H1 (cell line): Measurements from ENCODE around the gene KRTAP29-1. TPM values are rescaled to one million over a fixed set of nuclear protein-coding genes. Genes with fewer than 3 reads are reported as not detected.

Experiments
- CTCF ChIA-PET: fragments of 300-600 bp; sonication (Branson Sonifier 250); formaldehyde crosslinking; loops from one replicate; lab custom pipeline; 2021; ENCODE audit not compliant: partially characterized antibody; lab: Charles Lee
- POLR2A ChIA-PET: fragments of 300-600 bp; sonication (Branson Sonifier 250); formaldehyde crosslinking; loops from one replicate; lab custom pipeline; 2021; ENCODE audit warnings: inconsistent platforms; ENCODE audit not compliant: partially characterized antibody; lab: Charles Lee
- DNase-seq, 2 experiments: peaks; one replicate each; pipeline versions ENCODE4 v3.0.0 to v3.0.0-alpha.2; 2010 to 2022; ENCODE audit warnings: low spot score in 2 of 2, low read depth in 1 of 2, mixed read lengths in 1 of 2
- FAIRE-seq: peaks from 2 replicates; lab custom pipeline; 2011; peaks lifted over from hg19 to GRCh38; lab: Jason Lieb, UNC
- H2AFZ ChIP-seq: 2 replicates; pipeline ENCODE4 v1.8.1; 2012; ENCODE audit warnings: low read length, inconsistent platforms
- H2AK5ac ChIP-seq: 2 replicates; pipeline ENCODE4 v1.6.1; 2013; ENCODE audit warnings: low read depth, low read length
- H2BK120ac ChIP-seq: replicated peaks from 2 replicates; pipeline ENCODE3; 2013; ENCODE audit warnings: low read depth, low read length, inconsistent platforms
- H2BK12ac ChIP-seq: 2 replicates; pipeline ENCODE4 v1.6.1; 2013; ENCODE audit warnings: low read depth, low read length
- H2BK15ac ChIP-seq: 2 replicates; pipeline ENCODE4 v1.6.1; 2013; ENCODE audit warnings: low read length
- H2BK20ac ChIP-seq: 2 replicates; pipeline ENCODE4 v1.6.1; 2013; ENCODE audit warnings: low read length
- H2BK5ac ChIP-seq: 2 replicates; pipeline ENCODE4 v1.6.1; 2013; ENCODE audit warnings: low read depth, low read length
- H3K14ac ChIP-seq: 2 replicates; pipeline ENCODE4 v1.6.1; 2013; ENCODE audit warnings: inconsistent platforms; ENCODE audit not compliant: insufficient read length
- H3K18ac ChIP-seq: 2 replicates; pipeline ENCODE4 v1.6.1; 2013; ENCODE audit warnings: low read length; ENCODE audit errors: extremely low read depth
- H3K23ac ChIP-seq: 2 replicates; pipeline ENCODE4 v1.6.1; 2013; ENCODE audit warnings: inconsistent platforms; ENCODE audit not compliant: insufficient read length
- H3K23me2 ChIP-seq: 2 replicates; pipeline ENCODE4 v1.6.1; 2013; ENCODE audit warnings: low read depth, low read length
- H3K27ac ChIP-seq: 2 replicates; pipeline ENCODE4 v1.6.1; 2011; ENCODE audit warnings: low read depth, low read length, inconsistent platforms
- H3K27me3 ChIP-seq, 4 experiments: replicated peaks in 1 of 4; 1 replicate in 1 of 4; 2 replicates in 3 of 4; pipeline versions ENCODE4 v1.6.1 to v1.8.1; 2011 to 2013; ENCODE audit warnings: low read length in 3 of 4, mild to moderate bottlenecking in 3 of 4, inconsistent platforms in 2 of 4, mixed read lengths in 2 of 4, moderate library complexity in 1 of 4; ENCODE audit not compliant: control insufficient read depth in 3 of 4, insufficient read depth in 3 of 4; ENCODE audit errors: extremely low read depth in 1 of 4
- H3K36me3 ChIP-seq, 4 experiments: 2 replicates each; pipeline versions ENCODE4 v1.6.1 to v1.8.1; 2011 to 2013; ENCODE audit warnings: mild to moderate bottlenecking in 4 of 4, low read length in 3 of 4, moderate library complexity in 2 of 4, control low read depth in 1 of 4, inconsistent platforms in 1 of 4; ENCODE audit not compliant: insufficient read depth in 4 of 4, control insufficient read depth in 2 of 4
- H3K4ac ChIP-seq: replicated peaks from 2 replicates; pipeline ENCODE3; 2013; ENCODE audit warnings: low read length, low read depth, mixed read lengths, inconsistent platforms; ENCODE audit not compliant: insufficient read length
- H3K4me1 ChIP-seq, 4 experiments: replicated peaks in 1 of 4; 1 replicate in 1 of 4; 2 replicates in 3 of 4; pipeline versions ENCODE4 v1.6.1 to v1.8.1; 2011 to 2013; ENCODE audit warnings: low read length in 3 of 4, inconsistent platforms in 2 of 4, mixed read lengths in 1 of 4; ENCODE audit not compliant: insufficient read depth in 4 of 4, control insufficient read depth in 3 of 4
- H3K4me2 ChIP-seq, 2 experiments: 2 replicates each; pipeline versions ENCODE4 v1.6.1 to v1.8.1; 2011 to 2013; ENCODE audit warnings: low read depth in 2 of 2, low read length in 2 of 2, control low read depth in 1 of 2, inconsistent platforms in 1 of 2, mild to moderate bottlenecking in 1 of 2; ENCODE audit not compliant: insufficient read depth in 1 of 2
- H3K4me3 ChIP-seq, 4 experiments: fragments of 200-600, 300-600 bp in 1 of 4; sonication (generic), shearing (Covaris generic), sonication (Bioruptor Twin) in 1 of 4; 2 replicates each; pipeline versions ENCODE4 v1.5.1 to v1.8.1; 2011 to 2016; ENCODE audit warnings: low read length in 4 of 4, low read depth in 3 of 4, control low read depth in 2 of 4, inconsistent platforms in 2 of 4, mild to moderate bottlenecking in 2 of 4, mixed read lengths in 1 of 4, moderate library complexity in 1 of 4; ENCODE audit not compliant: insufficient read depth in 2 of 4; ENCODE audit errors: extremely low read depth in 1 of 4
- H3K56ac ChIP-seq: replicated peaks from 2 replicates; pipeline ENCODE3; 2013; ENCODE audit warnings: low read depth, mild to moderate bottlenecking, mixed read lengths, low read length, inconsistent platforms; ENCODE audit not compliant: insufficient read length
- H3K79me1 ChIP-seq: 2 replicates; pipeline ENCODE4 v1.6.1; 2013; ENCODE audit warnings: low read depth, low read length, control low read depth
- H3K79me2 ChIP-seq, 2 experiments: 2 replicates each; pipeline versions ENCODE4 v1.6.1 to v1.8.1; 2012 to 2013; ENCODE audit warnings: low read length in 2 of 2, mild to moderate bottlenecking in 2 of 2, inconsistent platforms in 1 of 2; ENCODE audit not compliant: insufficient read depth in 2 of 2, control insufficient read depth in 1 of 2
- H3K9ac ChIP-seq, 4 experiments: replicated peaks in 1 of 4; 1 replicate in 1 of 4; 2 replicates in 3 of 4; pipeline versions ENCODE4 v1.6.1 to v1.8.1; 2011 to 2013; ENCODE audit warnings: low read depth in 3 of 4, low read length in 3 of 4, control low read depth in 2 of 4, mild to moderate bottlenecking in 2 of 4, moderate library complexity in 2 of 4, inconsistent platforms in 1 of 4; ENCODE audit errors: extremely low read depth in 1 of 4
- H3K9me3 ChIP-seq, 2 experiments: 2 replicates each; pipeline versions ENCODE4 v1.6.1 to v1.8.1; 2012 to 2013; ENCODE audit warnings: mild to moderate bottlenecking in 2 of 2, moderate library complexity in 2 of 2, control low read depth in 1 of 2, inconsistent platforms in 1 of 2, low read depth in 1 of 2, low read length in 1 of 2, mixed read lengths in 1 of 2; ENCODE audit not compliant: insufficient read depth in 2 of 2
- H4K20me1 ChIP-seq, 2 experiments: replicated peaks in 1 of 2; 2 replicates each; pipeline versions ENCODE3 to v1.8.1; 2011 to 2013; ENCODE audit warnings: inconsistent platforms in 2 of 2, low read length in 2 of 2, mild to moderate bottlenecking in 1 of 2; ENCODE audit not compliant: insufficient read depth in 2 of 2, control insufficient read depth in 1 of 2
- H4K5ac ChIP-seq: 2 replicates; pipeline ENCODE4 v1.6.1; 2013; ENCODE audit warnings: low read length, low read depth, mixed read lengths, inconsistent platforms; ENCODE audit not compliant: insufficient read length
- H4K8ac ChIP-seq: 2 replicates; pipeline ENCODE4 v1.8.0; 2013; ENCODE audit warnings: mild to moderate bottlenecking, moderate library complexity, low read length, inconsistent platforms; ENCODE audit not compliant: insufficient read depth; ENCODE audit errors: extremely low read depth
- H4K91ac ChIP-seq: replicated peaks from 2 replicates; pipeline ENCODE3; 2013; ENCODE audit warnings: low read length, mixed read lengths, inconsistent platforms; ENCODE audit not compliant: insufficient read length
- ASH2L ChIP-seq: fragments of 200-600, 300-600 bp; sonication (generic); IDR thresholded peaks from one replicate; pipeline ENCODE4 v1.7.1; 2017; ENCODE audit warnings: low read length
- BACH1 ChIP-seq: IDR thresholded peaks from 2 replicates; pipeline ENCODE4 v1.6.1; 2012; ENCODE audit warnings: low read length, improper control_type of control experiment
- CREB1 ChIP-seq: IDR thresholded peaks from 2 replicates; pipeline ENCODE4 v1.6.1; 2012; ENCODE audit warnings: inconsistent platforms
- E2F6 ChIP-seq: IDR thresholded peaks from 2 replicates; pipeline ENCODE4 v1.6.1; 2012; ENCODE audit warnings: inconsistent platforms
- EZH2 ChIP-seq: fragments of 200-600 bp; sonication (generic); IDR thresholded peaks from 2 replicates; pipeline ENCODE4 v1.7.1; 2012; ENCODE audit warnings: low read depth, mild to moderate bottlenecking, moderate library complexity, low read length, inconsistent platforms; ENCODE audit not compliant: severe bottlenecking
- FOSL1 ChIP-seq: IDR thresholded peaks from 2 replicates; pipeline ENCODE4 v1.6.1; 2011; ENCODE audit warnings: mild to moderate bottlenecking, low read depth, low read length, moderate library complexity; ENCODE audit not compliant: insufficient read depth
- HDAC2 ChIP-seq, 2 experiments: fragments of 300-600 bp in 1 of 2; sonication (generic) in 1 of 2; IDR thresholded peaks; 2 replicates each; pipeline ENCODE4 v1.6.1; 2011 to 2012; ENCODE audit warnings: low read depth in 2 of 2, low read length in 2 of 2, mild to moderate bottlenecking in 2 of 2, moderate library complexity in 2 of 2, borderline replicate concordance in 1 of 2, inconsistent platforms in 1 of 2
- KDM4A ChIP-seq: IDR thresholded peaks from one replicate; pipeline ENCODE4 v1.7.1; 2012; ENCODE audit warnings: low read depth, mild to moderate bottlenecking, moderate library complexity, low read length, inconsistent platforms; ENCODE audit not compliant: severe bottlenecking
- KDM5A ChIP-seq: fragments of 200-600 bp; IDR thresholded peaks from 2 replicates; pipeline ENCODE4 v1.7.1; 2012; ENCODE audit warnings: mild to moderate bottlenecking, low read length, inconsistent platforms, mixed read lengths
- POLR2A ChIP-seq, 2 experiments: IDR thresholded peaks; 1 replicate in 1 of 2; 2 replicates in 1 of 2; pipeline ENCODE4 v1.6.1; 2011; ENCODE audit warnings: low read depth in 2 of 2, low read length in 2 of 2, mild to moderate bottlenecking in 2 of 2; ENCODE audit errors: control extremely low read depth in 1 of 2
- RBBP5 ChIP-seq: IDR thresholded peaks from 2 replicates; pipeline ENCODE4 v1.7.1; 2012; ENCODE audit warnings: low read depth, mild to moderate bottlenecking, inconsistent platforms, low read length, moderate library complexity, borderline replicate concordance
- RXRA ChIP-seq: IDR thresholded peaks from 2 replicates; pipeline ENCODE4 v1.6.1; 2011; ENCODE audit warnings: low read depth, mild to moderate bottlenecking, low read length, moderate library complexity; ENCODE audit not compliant: insufficient read depth
- SIRT6 ChIP-seq: IDR thresholded peaks from one replicate; pipeline ENCODE4 v1.7.1; 2012; ENCODE audit warnings: low read length, inconsistent platforms
- TBP ChIP-seq: IDR thresholded peaks from 2 replicates; pipeline ENCODE4 v1.6.1; 2011; ENCODE audit warnings: low read depth, low read length, improper control_type of control experiment
- WGBS, 2 experiments: shearing (Covaris generic) in 1 of 2; methylation state at CpG; one replicate each; pipeline versions ENCODE4 v1.1.6 to v1.1.7; 2013 to 2015; ENCODE audit warnings: low lambda C conversion rate in 2 of 2, mixed read lengths in 2 of 2, inconsistent platforms in 1 of 2, low coverage in 1 of 2, missing lambda C conversion rate in 1 of 2; ENCODE audit not compliant: insufficient replicate concordance in 2 of 2, insufficient coverage in 1 of 2, insufficient read length in 1 of 2; ENCODE audit errors: extremely low coverage in 1 of 2, missing lambda C conversion rate in 1 of 2; 5-methylcytosine and 5-hydroxymethylcytosine counted together
- polyA plus RNA-seq, 7 experiments: library from polyadenylated mRNA; depleted of rRNA in 3 of 7; stranded (reverse) in 5 of 7; unstranded in 2 of 7; fragments of >200 nt in 5 of 7; fragments of 200-250 nt in 2 of 7; gene quantifications; 1 replicate in 5 of 7; 2 replicates in 1 of 7; 4 replicates in 1 of 7; pipeline versions ENCODE4 v1.2.1 to v1.2.3, GENCODE V29; 2011 to 2013; ENCODE audit warnings: missing spikeins in 2 of 7, mixed read lengths in 2 of 7
- total RNA-seq: library from RNA; stranded (reverse); fragmentation: NEBNext Ultra II Directional; extraction: Animal tissue kit (Norgen Biotek cat#: 25700); gene quantifications from 2 replicates; pipeline ENCODE4 v1.2.1, GENCODE V29; 2021

KRTAP29-1 gene
- total and polyA plus RNA-seq, 2 of the 8 experiments (the other 6 are each of a cell fraction or from before 2014, with no cell fraction given): not detected

- Histone ChIP-seq H3K36me3 (no peaks in the 10 kb centered on the region), H3K4me2 (no peak overlapping the region), H3K14ac (no peak overlapping the region), H3K9ac (no peak overlapping the region), H2BK5ac (no peak overlapping the region), H4K5ac (no peak overlapping the region), H3K27me3 (no peaks in the 10 kb centered on the region), H3K79me2 (no peaks in the 10 kb centered on the region), H3K79me1 (no peaks in the 10 kb centered on the region), H3K23me2 (no peaks in the 10 kb centered on the region), H2BK12ac (no peak overlapping the region), H2AFZ (no peak overlapping the region), H3K4ac (no peak overlapping the region), H3K18ac (no peak overlapping the region), H2BK120ac (no peak overlapping the region), H4K20me1 (no peaks in the 10 kb centered on the region), H3K23ac (no peak overlapping the region), H4K8ac (no peak overlapping the region), H3K4me1 (no peaks in the 10 kb centered on the region; a peak in 1 of 7 replicates), H2BK20ac (no peak overlapping the region), H3K4me3 (no peak overlapping the region), H3K9me3 (no peaks in the 10 kb centered on the region), H2BK15ac (no peak overlapping the region), H2AK5ac (no peak overlapping the region), H4K91ac (no peak overlapping the region), H3K56ac (no peak overlapping the region), H3K27ac (no peak overlapping the region)
- ChIA-PET CTCF (interaction anchor here (0.8 to 3.3 kb wide), 13 partner anchors 9 to 471 kb away, joined by 3 to 27 read pairs (median 4); partner anchors contain the start of genes KRT33A and KRTAP17-1), POLR2A (interaction anchor here (1.1 kb wide), 1 partner anchor 471 kb away, joined by 3 read pairs; no protein-coding TSS in a partner anchor)
- 91% methylated on average over 7 of the region's 7 CpGs; no CpG with 5 or more reads in 1 of the 2 experiments for WGBS, 2 experiments
- FAIRE-seq (no peak), DNase-seq (no peak)
- TF ChIP-seq RBBP5: no peak
- no peak for TF ChIP-seq CREB1
- no peak for TF ChIP-seq ASH2L
- no peak for TF ChIP-seq TBP
- TF ChIP-seq SIRT6: no peak
- no peak for TF ChIP-seq POLR2A (IDR thresholded peaks at IDR 0.05; ENCODE audit: control extremely low read depth in 1 of 2, low read depth in 2 of 2, low read length in 2 of 2)
- no peak for TF ChIP-seq FOSL1
- no peak for TF ChIP-seq E2F6
- TF ChIP-seq HDAC2 (IDR thresholded peaks at IDR 0.05; ENCODE audit: borderline replicate concordance in 1 of 2, low read depth in 2 of 2, low read length in 2 of 2): no peak
- no peak for TF ChIP-seq KDM5A
- TF ChIP-seq BACH1: no peak
- no peak for TF ChIP-seq RXRA
- TF ChIP-seq EZH2: no peak
- TF ChIP-seq KDM4A: no peak
Observed at GRCh38 chr17:41328207-41328606, 25.6 kb upstream of the KRTAP29-1 start.
